Prostate gland (tissue), 2 donors: ENCODE measurements around the gene COPE.

ENCODE experiments used
- CTCF ChIP-seq, 4 experiments: fragments of 200-600 bp in 2 of 4; fragments of 450-650 bp in 2 of 4; sonication (generic) in 2 of 4; IDR thresholded peaks; 1 replicate in 3 of 4; 2 replicates in 1 of 4; pipeline ENCODE4 v1.5.1; 2016 to 2019; ENCODE audit warnings: antibody characterized with exemption in 4 of 4, mild to moderate bottlenecking in 2 of 4, moderate library complexity in 2 of 4
- POLR2A ChIP-seq: fragments of 450-650 bp; IDR thresholded peaks from one replicate; pipeline ENCODE4 v1.6.1; 2016; ENCODE audit warnings: antibody characterized with exemption, mild to moderate bottlenecking
- POLR2AphosphoS5 ChIP-seq: sonication (generic); formaldehyde crosslinking; IDR thresholded peaks from one replicate; pipeline ENCODE4 v1.6.1; 2017; ENCODE audit warnings: antibody characterized with exemption

- TF ChIP-seq CTCF (IDR thresholded peaks at IDR 0.05) (no peak), POLR2A (no peak), POLR2AphosphoS5 (no peak)
Measured at GRCh38 chr19:18910010-18910409, 9.2 kb downstream of the COPE start.
